HK-2 (cell line): Measurements from ENCODE around the gene SYNE4.

Source experiments
- DNase-seq: peaks from one replicate; pipeline ENCODE4 v3.0.0-alpha.2; 2018; ENCODE audit not compliant: unreplicated experiment

The SYNE4 gene

GRCh38 chr19:35955881-35956634, 52.6 kb downstream of the SYNE4 start:
- no peak for DNase-seq
